GM18909 (cell line): ENCODE measurements around the gene CLDND1.
A peak's percentile ranks its signal among the peaks of the same experiment; 100 is the strongest.

Experiments used
- ATAC-seq: cut with Tn5 transposase; IDR thresholded peaks from one replicate; pipeline ENCODE4 v1.9.1; 2021; ENCODE audit warnings: mild to moderate bottlenecking; ENCODE audit not compliant: unreplicated experiment, poor library complexity

CLDND1 gene

GRCh38 chr3:98521897-98522543 lies 682 bp downstream of the CLDND1 start:
- ATAC-seq = peak; percentile 50

- ATAC-seq = no peak
Observed at GRCh38 chr3:98519351-98519750, 3.4 kb downstream of the CLDND1 start.

DNA sequence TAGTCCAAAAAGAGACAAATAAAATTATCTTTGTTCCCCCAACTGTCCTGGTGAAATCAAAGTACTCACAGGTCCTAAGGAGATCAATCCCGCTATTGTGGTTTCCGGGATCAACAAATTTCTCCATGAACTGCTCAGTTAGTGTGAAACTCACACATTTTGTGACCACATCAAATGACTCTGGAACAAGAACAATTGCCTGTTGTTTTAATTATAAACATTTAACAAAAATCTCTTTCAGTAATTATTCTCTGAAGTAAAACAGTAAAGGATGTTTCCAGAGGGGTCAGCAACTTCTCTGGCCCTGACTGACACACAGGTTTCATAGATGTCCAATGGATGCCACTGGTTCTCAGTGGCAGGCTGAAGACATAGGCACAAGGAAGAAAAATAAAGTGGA lies 3.9 kb downstream of the CLDND1 start:
- ATAC-seq = no peak

GRCh38 chr3:98514948-98515347 lies 7.8 kb downstream of the CLDND1 start:
- ATAC-seq = no peak

DNA sequence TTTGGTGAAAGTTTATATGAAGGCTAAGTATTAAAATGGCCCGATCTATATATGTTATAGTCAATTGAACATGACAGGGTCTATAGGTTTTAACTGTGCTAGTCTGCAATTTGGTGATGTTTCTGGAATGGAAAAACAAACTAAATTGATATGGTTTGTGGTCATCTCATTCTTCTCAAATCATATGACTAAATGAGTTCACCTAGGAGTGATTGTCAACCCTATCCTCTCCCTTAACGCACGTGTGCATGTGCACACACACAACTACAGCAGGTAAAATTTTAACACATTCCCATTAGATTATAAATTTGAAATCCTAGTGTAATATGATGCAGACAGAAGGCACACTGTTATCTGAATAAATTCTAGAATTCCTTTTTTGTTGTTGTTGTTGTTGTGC lies 9.0 kb downstream of the CLDND1 start:
- ATAC-seq = no peak

GRCh38 chr3:98513091-98513511 lies 9.6 kb downstream of the CLDND1 start:
- no peak for ATAC-seq

DNA sequence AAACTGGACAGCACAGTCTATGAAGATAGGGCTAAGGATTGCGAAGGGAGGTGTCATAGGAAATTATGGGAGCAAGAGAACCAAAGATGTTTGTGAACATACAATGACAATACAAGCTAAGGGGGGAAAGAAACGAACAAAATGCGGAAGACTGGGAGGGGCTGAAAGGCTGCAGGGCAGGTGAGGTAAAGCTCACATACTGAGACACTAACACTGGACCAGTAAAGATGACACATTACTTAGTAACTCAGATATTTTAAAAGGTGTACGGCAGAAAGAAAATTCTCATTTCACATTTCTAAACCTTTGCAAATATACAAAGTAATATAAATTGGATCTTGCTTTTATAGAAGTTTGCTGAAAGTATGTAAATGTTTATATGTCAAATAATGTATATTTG lies 10.1 kb downstream of the CLDND1 start:
- ATAC-seq = no peak

DNA sequence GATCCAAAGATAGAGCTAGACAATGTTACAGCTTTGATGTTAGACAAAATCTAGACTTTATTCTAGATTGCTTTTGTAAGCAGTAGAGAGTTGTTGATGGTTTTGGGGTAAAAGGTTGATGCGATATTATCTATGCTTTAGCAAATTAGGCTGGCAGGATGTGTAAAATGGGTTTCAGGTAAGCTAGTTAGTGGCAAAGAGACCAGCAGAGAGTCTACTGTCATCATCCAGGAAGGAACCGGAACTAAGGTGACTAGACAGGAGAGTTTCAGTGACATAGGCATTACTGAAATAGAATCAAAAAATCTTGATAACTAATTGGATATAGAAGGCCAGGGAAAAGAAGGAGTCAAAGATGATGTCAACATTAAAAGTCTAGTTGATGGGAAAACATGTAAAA lies 14.1 kb downstream of the CLDND1 start:
- no peak for ATAC-seq

DNA sequence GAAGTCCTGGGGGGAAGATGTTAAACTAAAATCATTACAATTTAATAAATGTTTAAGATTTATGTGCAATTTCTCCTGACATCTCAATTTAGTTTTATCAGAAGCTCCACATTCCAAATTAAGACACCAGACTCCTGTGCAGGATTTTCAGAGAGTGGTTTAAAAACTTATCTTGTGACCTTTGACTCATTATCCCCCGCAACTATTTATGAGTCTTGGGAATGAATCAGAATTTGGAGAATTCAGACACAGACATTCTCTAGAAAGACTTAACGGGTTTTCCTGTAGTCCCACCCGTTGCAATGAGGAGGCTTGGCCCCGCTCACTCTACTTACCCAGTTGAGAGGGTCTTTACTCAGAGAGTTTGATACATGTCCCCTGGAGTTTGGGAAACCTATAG lies 18.2 kb downstream of the CLDND1 start:
- no peak for ATAC-seq

GRCh38 chr3:98501863-98502576 lies 20.7 kb downstream of the CLDND1 start:
- no peak for ATAC-seq

DNA sequence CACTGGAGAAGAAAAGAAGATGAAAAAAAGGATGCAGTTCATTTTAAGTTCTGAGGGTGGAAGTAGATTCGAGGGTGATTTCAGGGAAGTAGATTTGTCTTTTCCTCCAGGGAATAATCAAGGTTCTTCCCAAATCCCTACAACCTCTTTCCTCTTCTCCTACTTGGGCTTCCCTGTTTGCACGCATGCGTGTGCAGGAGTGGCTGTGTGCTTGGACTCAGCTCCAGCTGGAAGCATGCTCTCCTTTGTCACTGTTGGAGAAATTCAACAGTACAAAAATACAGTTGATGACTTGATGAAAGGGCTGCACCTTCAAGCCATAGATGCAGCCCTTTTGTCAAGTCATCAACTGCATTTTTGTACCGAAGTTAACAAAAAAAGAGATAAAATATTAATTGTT lies 21.4 kb downstream of the CLDND1 start:
- ATAC-seq = no peak

- ATAC-seq = no peak
Observed at GRCh38 chr3:98500019-98500418, 22.7 kb downstream of the CLDND1 start.

DNA sequence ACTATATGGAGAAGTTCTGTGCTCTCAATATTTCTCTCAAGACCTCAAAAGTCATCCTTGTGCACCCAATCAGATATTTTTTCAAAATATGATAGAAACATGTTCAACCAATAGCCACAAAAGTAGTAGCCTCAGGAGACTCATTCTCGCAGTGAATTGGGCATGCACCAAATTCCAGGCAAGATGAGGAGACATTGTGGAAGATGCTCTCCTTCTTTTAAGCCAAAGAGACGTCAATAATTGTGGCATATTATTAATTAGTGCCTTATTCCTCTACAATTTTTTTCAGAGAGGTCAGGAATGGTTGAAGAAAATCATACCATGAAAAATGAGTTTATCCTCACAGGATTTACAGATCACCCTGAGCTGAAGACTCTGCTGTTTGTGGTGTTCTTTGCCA lies 25.3 kb downstream of the CLDND1 start, which contains the start of gene OR5K2:
OR5K2 (plus strand) TSS at position 301 of the 400 bp plus-strand sequence; CDS start at position 301, 0 bp downstream.
- ATAC-seq = no peak

DNA sequence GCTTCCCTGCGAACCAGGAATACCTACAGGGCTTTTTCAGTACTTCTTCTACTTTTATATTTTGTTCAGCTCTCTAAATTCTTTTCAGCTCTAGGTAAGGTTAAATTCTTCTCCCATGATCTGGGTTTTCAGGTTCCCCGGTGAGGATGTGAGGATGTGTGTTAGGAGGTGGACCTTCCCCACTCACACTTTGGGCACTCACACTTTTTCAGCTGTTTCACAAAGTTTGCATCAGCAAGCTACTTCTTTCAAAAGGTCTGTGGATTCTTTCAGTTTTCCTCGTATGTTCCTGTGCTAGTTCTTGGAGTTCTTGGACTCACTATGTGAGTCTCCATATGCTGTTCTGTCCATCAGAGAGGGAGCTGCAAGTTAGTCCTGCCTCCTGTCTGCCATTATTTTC lies 39.1 kb downstream of the CLDND1 start:
- no peak for ATAC-seq

- no peak for ATAC-seq
Observed at GRCh38 chr3:98482717-98483482, 39.8 kb downstream of the CLDND1 start.
